ENCODE results near the gene PRDM12. TPM values are rescaled to one million over a fixed set of nuclear protein-coding genes. Genes with fewer than 3 reads are reported as not detected.
A peak's percentile ranks its signal among the peaks of the same experiment; 100 is the strongest.

PRDM12 gene
- not detected for total RNA-seq

- Mint-ChIP-seq H3K27me3 (peaks cover 90% of the 10 kb centered on the region), H3K4me3 (peak within 1 kb of the TSS; percentile 48), H3K9me3 (no peaks in the 10 kb centered on the region), H3K27ac (no peak within 1 kb of the TSS), H3K36me3 (no peaks in the 10 kb centered on the region), H3K4me1 (peaks cover 14% of the 10 kb centered on the region)
- no peak for DNase-seq
These were observed at the start of gene PRDM12 for GRCh38 chr9:130664251-130665028. Gene PRDM12, plus strand, starts transcription at chr9:130664594. Its CDS starts 60 bp downstream, at chr9:130664654.

- Mint-ChIP-seq H3K36me3 (peaks cover 12% of the 10 kb centered on the region), H3K27ac (no peak overlapping the region), H3K9me3 (no peaks in the 10 kb centered on the region), H3K4me3 (no peak overlapping the region), H3K4me1 (no peaks in the 10 kb centered on the region), H3K27me3 (no peaks in the 10 kb centered on the region)
- no peak for DNase-seq
These were observed 47.9 kb upstream of the PRDM12 start for GRCh38 chr9:130616451-130616850.

- Mint-ChIP-seq H3K27ac (no peak overlapping the region), H3K4me3 (no peak overlapping the region), H3K9me3 (no peaks in the 10 kb centered on the region), H3K4me1 (no peaks in the 10 kb centered on the region), H3K27me3 (no peaks in the 10 kb centered on the region), H3K36me3 (peaks cover 13% of the 10 kb centered on the region)
- no peak for DNase-seq
These were observed 40.9 kb upstream of the PRDM12 start for GRCh38 chr9:130623466-130623865.

- H3K27ac Mint-ChIP-seq = no peak overlapping the region
- H3K4me3 Mint-ChIP-seq = no peak overlapping the region
- no peaks in the 10 kb centered on the region for H3K27me3 Mint-ChIP-seq
- H3K4me1 Mint-ChIP-seq = no peaks in the 10 kb centered on the region
- no peaks in the 10 kb centered on the region for H3K9me3 Mint-ChIP-seq
- peaks cover 12% of the 10 kb centered on the region for H3K36me3 Mint-ChIP-seq
- DNase-seq = no peak
These were observed 40.2 kb upstream of the PRDM12 start for GRCh38 chr9:130624154-130624553.

- no peak overlapping the region for H3K27ac Mint-ChIP-seq
- no peaks in the 10 kb centered on the region for H3K4me1 Mint-ChIP-seq
- no peak for DNase-seq
- no peaks in the 10 kb centered on the region for H3K27me3 Mint-ChIP-seq
- peaks cover 6% of the 10 kb centered on the region for H3K36me3 Mint-ChIP-seq
- H3K9me3 Mint-ChIP-seq = no peaks in the 10 kb centered on the region
- H3K4me3 Mint-ChIP-seq = no peak overlapping the region
These were observed 38.0 kb upstream of the PRDM12 start for GRCh38 chr9:130626249-130626996.

GRCh38 chr9:130627051-130627450 lies 37.3 kb upstream of the PRDM12 start:
- no peak overlapping the region for H3K27ac Mint-ChIP-seq

GRCh38 chr9:130627896-130628792 lies 36.2 kb upstream of the PRDM12 start:
- Mint-ChIP-seq H3K4me1 (no peaks in the 10 kb centered on the region), H3K36me3 (peaks cover 3% of the 10 kb centered on the region), H3K9me3 (no peaks in the 10 kb centered on the region), H3K4me3 (no peak overlapping the region), H3K27ac (no peak overlapping the region), H3K27me3 (no peaks in the 10 kb centered on the region)
- no peak for DNase-seq

More at GRCh38 chr9:130627051-130627450, 37.3 kb upstream of the PRDM12 start:
- H3K4me1 Mint-ChIP-seq = no peaks in the 10 kb centered on the region
- H3K4me3 Mint-ChIP-seq = no peak overlapping the region
- peaks cover 6% of the 10 kb centered on the region for H3K36me3 Mint-ChIP-seq
- no peak for DNase-seq
- H3K27me3 Mint-ChIP-seq = no peaks in the 10 kb centered on the region
- no peaks in the 10 kb centered on the region for H3K9me3 Mint-ChIP-seq

- no peak for DNase-seq
- no peak overlapping the region for H3K4me3 Mint-ChIP-seq
- H3K9me3 Mint-ChIP-seq = no peaks in the 10 kb centered on the region
- H3K27me3 Mint-ChIP-seq = no peaks in the 10 kb centered on the region
- no peaks in the 10 kb centered on the region for H3K4me1 Mint-ChIP-seq
- no peak overlapping the region for H3K27ac Mint-ChIP-seq
- H3K36me3 Mint-ChIP-seq = peaks cover 3% of the 10 kb centered on the region
These were observed 34.8 kb upstream of the PRDM12 start for GRCh38 chr9:130629443-130630070.

- no peak overlapping the region for H3K27ac Mint-ChIP-seq
- DNase-seq = no peak
- no peaks in the 10 kb centered on the region for H3K4me1 Mint-ChIP-seq
- H3K36me3 Mint-ChIP-seq = peaks cover 7% of the 10 kb centered on the region
- H3K9me3 Mint-ChIP-seq = no peaks in the 10 kb centered on the region
- no peaks in the 10 kb centered on the region for H3K27me3 Mint-ChIP-seq
- no peak overlapping the region for H3K4me3 Mint-ChIP-seq
These were observed 34.3 kb upstream of the PRDM12 start for GRCh38 chr9:130630071-130630450.

GRCh38 chr9:130630506-130631330 lies 33.7 kb upstream of the PRDM12 start:
- peaks cover 6% of the 10 kb centered on the region for H3K36me3 Mint-ChIP-seq
- no peak overlapping the region for H3K27ac Mint-ChIP-seq
- no peak overlapping the region for H3K4me3 Mint-ChIP-seq
- no peak for DNase-seq
- H3K4me1 Mint-ChIP-seq = no peaks in the 10 kb centered on the region
- no peaks in the 10 kb centered on the region for H3K27me3 Mint-ChIP-seq
- no peaks in the 10 kb centered on the region for H3K9me3 Mint-ChIP-seq

GRCh38 chr9:130631331-130632080 lies 32.9 kb upstream of the PRDM12 start:
- peaks cover 8% of the 10 kb centered on the region for H3K36me3 Mint-ChIP-seq
- H3K4me1 Mint-ChIP-seq = no peaks in the 10 kb centered on the region

GRCh38 chr9:130632081-130632710 lies 32.2 kb upstream of the PRDM12 start:
- H3K27me3 Mint-ChIP-seq = no peaks in the 10 kb centered on the region
- no peak overlapping the region for H3K4me3 Mint-ChIP-seq
- no peaks in the 10 kb centered on the region for H3K4me1 Mint-ChIP-seq
- peaks cover 8% of the 10 kb centered on the region for H3K36me3 Mint-ChIP-seq
- no peak overlapping the region for H3K27ac Mint-ChIP-seq
- no peaks in the 10 kb centered on the region for H3K9me3 Mint-ChIP-seq
- DNase-seq = no peak

More at GRCh38 chr9:130631331-130632080, 32.9 kb upstream of the PRDM12 start:
- Mint-ChIP-seq H3K27me3 (no peaks in the 10 kb centered on the region), H3K4me3 (no peak overlapping the region), H3K27ac (no peak overlapping the region), H3K9me3 (no peaks in the 10 kb centered on the region)
- DNase-seq = no peak

- H3K36me3 Mint-ChIP-seq = peaks cover 10% of the 10 kb centered on the region
- H3K4me1 Mint-ChIP-seq = no peaks in the 10 kb centered on the region
- no peak for DNase-seq
- no peaks in the 10 kb centered on the region for H3K27me3 Mint-ChIP-seq
- no peak overlapping the region for H3K4me3 Mint-ChIP-seq
- no peak overlapping the region for H3K27ac Mint-ChIP-seq
- no peaks in the 10 kb centered on the region for H3K9me3 Mint-ChIP-seq
These were observed 31.6 kb upstream of the PRDM12 start for GRCh38 chr9:130632841-130633240.
